ENCODE results near the gene CCDC107.
"Not testable (repeated sequence)": the region's sequence is repeated elsewhere in the genome, so short reads cannot be mapped to it uniquely, and the experiment has no call there.

The CCDC107 gene

DNA sequence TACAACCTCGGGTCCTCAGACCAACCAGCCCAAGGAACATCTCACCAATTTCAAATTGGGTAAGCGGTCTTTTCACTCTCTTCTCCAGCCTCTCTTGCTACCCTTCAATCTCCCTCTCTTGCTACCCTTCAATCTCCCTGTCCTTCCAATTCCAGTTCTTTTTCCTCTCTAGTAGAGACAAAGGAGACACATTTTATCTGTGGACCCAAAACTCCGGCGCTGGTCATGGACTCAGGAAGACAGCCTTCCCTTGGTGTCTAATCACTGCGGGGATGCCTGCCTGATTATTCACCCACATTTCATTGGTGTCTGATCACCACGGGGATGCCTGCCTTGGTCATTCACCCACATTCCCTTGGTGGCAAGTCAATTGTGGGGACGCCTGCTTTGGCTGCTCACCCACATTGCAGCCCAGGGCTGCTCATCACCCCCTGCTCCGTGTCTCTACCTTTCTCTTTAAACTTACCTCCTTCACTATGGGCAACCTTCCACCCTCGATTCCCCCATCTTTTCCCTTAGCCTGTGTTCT, 20.6 kb upstream of the CCDC107 start:
- not testable (repeated sequence) for DNase-seq

DNA sequence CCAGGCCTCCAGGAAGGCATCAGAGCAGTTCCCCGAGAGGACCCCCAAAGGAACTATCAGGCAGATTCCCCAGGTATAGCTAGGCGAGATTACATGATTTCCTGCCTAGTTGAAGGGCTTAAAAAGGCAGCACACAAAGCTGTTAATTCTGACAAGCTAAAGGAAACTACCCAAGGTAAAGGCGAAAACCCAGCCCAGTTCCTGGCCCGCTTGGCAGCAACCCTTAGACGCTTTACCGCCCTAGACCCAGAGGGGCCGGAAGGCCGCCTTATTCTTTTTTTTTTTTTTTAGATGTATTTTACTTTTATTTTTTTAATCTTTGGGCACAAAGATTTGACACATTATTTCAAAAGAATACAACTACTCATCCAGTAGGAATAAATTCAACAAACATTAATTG, 19.3 kb upstream of the CCDC107 start:
- not testable (repeated sequence) for DNase-seq

DNA sequence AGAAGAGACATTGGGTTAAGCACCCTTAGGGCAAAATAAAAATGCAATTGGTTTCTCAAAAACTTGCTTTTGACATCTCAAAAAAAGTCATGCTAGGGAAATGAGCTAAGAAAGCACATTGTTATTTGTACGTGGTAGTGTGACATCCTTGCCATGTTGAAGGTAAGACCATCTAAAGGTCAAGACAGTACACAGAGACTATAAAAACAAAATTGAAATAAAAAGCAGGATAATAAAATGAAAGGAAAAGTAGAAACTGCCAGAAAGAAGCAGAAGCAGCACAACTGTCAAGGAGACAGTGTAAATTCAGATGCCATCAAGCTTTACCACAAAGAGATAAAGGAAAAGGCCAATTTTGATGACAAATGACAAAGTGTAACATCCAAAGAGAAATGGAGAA, 18.9 kb upstream of the CCDC107 start:
- DNase-seq, result not testable (repeated sequence)

DNA sequence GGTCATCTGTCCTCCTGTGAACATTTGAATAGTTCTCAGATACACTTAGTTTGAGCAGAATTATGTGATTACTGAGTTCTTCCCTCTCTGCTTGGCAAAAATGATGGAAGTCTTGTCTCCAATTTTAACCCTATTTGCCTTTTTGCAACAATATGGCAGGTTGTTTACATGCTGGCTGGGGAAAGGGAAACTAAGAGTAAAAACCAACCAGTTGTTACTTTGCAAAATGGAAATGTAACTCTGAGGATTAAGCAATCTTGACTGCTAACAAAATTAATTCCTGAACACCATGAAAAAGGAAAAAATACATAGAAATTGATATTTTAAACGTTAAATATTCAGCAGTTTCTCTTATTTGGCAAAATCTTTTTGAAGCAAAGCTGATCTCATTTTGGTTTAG, 18.5 kb upstream of the CCDC107 start:
- no peak for DNase-seq

DNA sequence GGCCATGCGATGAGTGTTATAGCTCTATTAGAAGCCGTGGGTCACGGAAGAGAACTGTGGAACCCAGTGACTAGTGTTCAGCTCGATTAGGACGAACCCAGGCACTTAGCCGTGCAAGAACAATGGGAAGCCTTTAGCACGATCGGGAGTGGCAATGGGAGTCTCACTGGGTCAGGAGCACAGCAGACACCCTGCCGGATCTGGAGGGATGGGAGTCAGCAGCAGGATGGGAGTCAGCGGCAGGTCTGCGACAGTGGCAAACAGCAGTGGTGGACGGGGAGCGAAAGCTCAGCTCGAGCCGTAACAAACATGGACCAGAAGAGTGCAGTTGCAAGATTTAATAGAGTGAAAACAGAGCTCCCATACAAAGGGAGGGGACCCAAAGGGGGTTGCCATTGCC, 17.7 kb upstream of the CCDC107 start:
- not testable (repeated sequence) for DNase-seq

DNA sequence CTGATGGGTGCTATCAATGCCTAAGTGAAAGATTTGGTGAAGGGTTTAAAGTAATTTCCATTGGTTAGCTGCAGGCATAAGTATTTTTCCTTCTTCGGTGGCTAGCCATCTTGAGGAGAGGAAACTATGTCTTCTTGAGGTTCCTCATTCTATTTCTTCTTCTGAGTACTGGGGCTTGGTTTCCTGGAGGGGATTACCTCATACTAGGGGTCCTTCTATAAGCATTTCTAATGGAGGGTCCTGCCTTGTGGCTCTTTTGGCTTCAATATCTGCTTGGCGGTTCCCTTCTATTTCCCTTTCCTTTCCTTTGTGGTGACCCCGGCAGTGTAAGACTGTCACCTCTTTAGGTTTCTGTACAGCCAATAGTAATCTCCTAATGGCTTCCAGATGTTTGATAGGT, 16.6 kb upstream of the CCDC107 start:
- not testable (repeated sequence) for DNase-seq

DNA sequence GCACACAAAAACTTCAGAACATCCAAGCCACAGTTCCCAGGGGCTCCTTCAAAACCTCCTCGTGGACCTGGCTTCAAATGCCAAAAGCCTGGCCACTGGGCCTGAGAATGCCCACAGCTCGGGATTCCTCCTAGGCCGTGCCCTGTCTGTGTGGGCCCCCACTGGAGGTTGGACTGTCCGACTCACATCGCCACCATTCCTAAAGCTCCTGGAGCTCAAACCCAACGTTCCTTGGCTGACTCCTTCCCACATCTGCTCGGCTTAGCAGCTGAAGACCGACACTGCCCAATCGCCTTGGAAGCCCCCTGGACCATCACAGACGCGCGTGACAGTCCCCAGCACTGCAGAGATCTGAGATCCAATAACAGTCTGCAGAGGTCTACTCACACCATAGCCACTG, 15.0 kb upstream of the CCDC107 start:
- no peak for DNase-seq

DNA sequence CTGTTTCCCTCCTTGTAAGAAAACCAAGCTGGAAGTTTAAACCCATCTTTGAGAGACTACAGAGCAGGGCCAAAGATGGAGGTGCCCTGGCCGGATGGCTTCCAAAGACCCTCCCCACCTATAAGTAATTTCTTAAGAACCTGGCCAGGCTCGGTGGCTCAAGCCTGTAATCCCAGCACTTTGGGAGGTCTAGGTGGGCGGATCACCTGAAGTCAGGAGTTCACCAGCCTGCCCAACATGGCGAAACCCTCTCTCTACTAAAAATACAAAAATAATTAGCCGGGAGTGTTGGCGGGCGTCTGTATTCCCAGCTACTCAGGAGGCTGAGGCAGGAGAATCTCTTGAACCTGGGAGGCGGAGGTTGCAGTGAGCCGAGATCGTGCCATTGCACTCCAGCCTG, 12.4 kb upstream of the CCDC107 start:
- DNase-seq, result not testable (repeated sequence)

DNA sequence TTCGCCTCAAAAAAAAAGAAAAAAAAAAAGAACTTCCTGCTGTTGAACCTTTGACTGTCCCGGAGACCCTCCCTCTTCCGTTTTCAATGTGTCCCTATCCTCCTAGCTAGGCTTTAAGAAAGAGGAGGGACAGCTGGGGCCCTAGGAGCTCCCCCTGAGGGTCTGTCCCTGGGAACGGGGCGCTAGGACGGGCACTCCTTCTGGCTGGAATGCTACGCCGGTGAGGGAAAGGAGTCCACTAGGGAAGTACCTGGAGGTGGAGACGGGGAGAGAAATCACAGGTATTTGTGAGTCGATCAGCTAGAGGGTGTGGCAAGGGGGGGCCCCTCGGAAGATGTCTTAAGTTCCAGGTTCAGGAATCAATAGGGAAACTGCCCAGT, 11.9 kb upstream of the CCDC107 start:
- peak in 3 of 58 donors; percentile 20 to 55 (median 40) for DNase-seq

DNA sequence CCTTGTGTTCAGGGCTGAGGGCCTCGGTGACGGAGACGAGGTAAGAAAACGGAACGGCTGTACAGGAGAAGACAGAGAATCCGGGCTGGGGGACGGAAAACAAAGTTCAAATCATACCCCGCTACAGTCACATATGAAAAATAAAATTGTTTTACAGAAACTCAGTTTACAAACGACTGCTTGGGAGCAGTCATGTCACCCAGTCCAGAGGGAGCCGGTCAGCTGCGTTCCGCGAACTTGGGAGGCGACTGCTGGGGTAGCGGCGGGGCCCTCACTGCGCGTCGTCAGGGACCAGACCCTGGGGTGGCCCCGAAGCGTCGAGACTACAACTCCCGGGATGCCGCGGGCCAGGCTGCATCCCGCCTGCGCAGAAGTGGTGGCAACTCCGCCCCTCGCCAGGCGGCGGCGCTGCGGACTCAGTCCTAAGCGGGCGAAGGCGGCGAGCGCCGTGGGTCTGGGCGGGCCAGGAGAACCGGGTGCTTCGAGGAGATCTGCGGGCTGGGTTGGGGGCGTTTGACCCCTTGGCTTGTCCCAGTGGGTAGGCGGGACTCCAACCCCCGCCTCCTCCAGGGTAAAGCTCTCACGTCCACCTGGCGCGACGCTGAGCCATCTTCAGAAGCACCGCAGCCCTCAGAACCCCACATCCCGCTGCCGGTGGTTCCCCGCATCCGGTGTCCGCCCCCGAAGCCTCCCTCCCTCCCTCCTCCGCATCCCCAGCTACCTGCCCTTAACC, 11.4 kb upstream of the CCDC107 start:
- DNase-seq, result peak in 57 of 58 donors; percentile 47 to 93 (median 83)

DNA sequence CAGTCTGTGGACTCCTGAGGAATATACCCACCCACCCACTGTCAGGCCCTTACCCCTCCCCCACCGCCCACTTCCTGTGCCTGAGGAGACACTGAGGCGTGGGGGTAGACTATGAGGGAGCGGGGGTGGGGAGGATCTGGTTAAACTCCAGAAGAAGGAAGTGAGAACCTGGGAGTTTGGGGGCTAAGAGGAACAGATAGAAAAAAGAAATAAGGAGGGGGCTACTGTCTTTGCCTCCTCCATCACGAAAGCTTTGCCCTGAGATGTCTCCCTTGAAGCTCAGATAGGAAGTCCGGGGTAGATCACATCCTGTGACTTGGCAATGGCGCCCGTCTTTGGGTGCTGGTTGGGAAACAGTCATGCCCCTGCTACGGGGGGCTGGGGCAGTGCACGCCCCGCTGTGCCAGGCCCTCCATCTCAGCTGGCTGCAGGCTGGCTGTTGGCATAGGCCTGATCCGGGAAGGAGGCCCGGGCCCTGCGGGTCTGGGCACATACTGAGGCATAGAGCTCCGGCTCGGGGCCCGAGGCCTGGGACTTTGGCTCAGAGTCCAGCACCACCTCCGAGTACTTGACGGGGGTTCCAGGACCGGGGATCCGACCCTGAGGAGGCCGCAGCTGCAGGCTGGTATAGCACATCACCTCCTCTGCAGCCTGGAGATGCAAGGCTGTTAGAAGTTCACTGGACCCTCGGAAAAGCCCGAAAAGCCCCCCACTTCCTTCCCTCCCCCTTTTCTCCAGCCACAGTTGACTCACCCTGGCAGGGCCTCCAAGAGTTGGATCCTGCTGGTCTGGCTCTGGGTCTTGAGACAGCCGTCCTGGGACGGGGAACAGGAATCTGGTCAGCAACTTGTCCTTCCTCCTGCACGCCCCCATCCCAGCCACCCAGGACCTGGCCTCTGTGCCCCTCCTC, 8.4 kb upstream of the CCDC107 start:
- DNase-seq, result peak in 15 of 58 donors; percentile 2 to 64 (median 13)

DNA sequence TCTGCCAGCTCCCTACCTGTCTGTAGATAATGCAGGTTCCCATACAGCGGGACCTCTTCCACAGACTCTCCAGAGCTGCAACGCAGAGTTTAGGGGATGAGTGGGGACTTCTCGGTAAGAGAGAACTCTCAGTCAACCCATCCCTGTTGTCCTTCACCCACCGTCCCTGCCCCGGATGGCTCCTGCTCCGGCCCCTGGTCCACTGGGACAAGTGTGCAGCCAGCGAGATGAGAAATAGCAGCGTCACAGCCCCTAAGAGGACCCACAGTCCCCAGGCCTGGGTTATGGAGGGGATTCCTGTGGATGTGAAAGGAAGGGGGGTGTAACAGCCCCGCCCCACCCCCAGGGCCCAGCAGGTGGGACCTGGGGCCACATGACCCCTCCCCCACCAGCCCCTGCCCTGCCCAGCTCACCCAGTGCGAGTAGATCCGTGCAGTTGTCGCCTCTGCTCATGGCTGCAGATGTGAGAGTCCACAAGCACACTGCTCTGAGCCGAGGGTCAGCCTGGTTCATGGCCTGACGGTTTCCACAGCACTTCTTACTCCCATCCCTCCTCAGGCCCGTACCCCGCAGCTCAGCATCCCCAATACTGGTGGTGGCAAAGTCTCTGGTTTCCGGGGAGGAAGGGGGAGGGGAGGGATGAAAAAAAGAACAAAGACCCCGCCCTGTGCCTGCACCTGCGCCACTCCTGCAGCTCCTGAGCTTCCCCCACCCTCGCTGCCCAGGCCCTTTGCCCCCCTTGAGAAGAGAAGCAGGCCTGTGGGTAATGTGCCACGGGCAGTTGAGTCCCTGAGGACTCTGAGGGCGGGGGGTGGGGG, 7.5 kb upstream of the CCDC107 start, which contains the start of gene SIT1:
TSS of gene SIT1 (minus strand) at position 591 of the 818 bp plus-strand sequence. CDS start at position 513, 78 bp downstream.
- DNase-seq, result no peak

DNA sequence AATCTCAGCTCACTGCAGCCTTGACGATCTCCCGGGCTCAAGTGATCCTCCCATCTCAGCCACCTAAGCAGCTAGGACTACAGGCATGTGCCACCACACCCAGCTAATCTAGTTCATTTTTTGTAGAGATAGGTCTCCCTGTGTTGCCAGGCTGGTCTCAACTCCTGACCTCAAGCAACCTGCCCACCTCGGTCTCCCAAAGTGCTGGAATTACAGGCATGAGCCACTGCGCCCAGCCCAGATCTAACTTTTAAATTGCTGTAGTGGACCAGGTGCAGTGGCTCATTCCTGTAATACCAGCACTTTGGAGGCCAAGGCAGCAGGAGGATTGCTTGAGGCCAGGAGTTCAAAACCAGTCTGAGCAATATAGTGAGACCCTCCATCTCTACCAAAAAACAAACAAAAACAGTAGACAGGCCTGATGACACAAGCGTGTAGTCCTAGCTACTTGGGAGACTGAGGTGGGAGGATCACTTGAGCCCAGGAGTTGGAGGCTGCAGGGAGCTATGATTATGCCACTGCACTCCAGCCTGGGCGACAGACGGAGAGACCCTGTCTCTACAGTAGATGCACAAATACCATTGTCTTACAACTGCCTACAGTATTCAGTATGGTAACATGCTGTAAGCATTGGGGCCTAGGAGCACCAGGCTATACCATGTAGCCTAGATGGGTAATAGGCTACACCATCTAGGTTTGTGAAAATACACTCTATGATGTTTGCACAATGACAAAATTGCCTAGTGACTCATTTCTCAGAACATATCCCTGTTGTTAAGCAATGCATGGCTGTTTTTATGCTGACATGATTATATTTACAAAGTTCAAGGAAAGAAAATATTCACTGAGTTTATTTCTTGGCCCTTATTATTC, 5.9 kb upstream of the CCDC107 start:
- no peak for DNase-seq

DNA sequence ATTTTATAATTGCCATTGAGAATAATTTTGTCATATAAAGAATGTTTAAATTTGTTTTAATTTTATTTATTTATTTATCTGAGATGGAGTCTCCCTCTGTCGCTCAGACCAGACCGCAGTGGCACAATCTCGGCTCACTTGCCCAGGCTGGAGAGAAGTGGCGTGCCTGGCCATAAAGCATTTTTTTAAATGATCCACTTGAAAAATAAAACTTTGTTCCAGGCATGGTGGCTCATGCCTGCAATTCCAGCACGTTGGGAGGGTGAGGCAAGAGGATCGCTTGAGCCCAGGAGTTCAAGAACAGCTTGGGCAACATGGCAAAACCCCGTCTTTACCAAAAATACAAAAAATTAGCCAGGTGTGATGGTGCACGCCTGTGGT, 5.3 kb upstream of the CCDC107 start:
- no peak for DNase-seq

DNA sequence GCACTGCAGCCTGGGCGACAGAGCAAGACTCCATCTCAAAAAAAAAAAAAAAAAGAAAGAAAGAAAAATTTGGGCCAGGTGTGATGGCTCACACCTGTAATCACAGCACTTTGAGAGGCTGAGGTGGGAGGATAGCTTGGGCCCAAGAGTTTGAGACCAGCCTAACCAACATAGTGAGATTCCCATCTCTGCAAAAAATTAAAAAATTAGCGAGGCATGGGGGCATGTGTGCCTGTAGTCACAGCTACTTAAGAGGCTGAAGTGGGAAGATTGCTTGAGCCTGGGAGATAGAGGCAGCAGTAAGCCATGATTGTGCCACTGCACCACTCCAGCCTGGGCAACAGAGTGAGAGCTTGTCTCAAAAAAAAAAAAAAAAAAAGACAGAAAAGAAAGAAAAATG, 4.5 kb upstream of the CCDC107 start:
- no peak for DNase-seq

DNA sequence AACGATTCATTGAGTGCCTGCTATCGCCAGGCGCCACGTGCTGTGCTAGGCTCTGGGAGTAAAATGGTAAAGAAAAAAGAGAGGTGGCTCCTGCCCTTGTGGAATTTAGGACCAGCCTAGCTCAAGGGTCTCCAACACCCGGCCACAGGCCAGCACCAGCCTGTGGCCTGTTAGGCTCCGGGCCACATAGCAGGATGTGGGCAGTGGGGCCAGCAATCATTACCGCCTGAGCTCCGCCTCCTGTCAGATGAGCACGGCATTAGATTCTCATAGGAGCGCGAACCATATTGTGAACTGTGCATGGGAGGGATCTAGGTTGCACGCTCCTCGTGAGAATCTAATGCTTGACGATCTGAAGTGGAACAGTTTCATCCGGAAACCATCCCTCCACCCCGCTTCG, 1.7 kb upstream of the CCDC107 start:
- DNase-seq, result no peak

DNA sequence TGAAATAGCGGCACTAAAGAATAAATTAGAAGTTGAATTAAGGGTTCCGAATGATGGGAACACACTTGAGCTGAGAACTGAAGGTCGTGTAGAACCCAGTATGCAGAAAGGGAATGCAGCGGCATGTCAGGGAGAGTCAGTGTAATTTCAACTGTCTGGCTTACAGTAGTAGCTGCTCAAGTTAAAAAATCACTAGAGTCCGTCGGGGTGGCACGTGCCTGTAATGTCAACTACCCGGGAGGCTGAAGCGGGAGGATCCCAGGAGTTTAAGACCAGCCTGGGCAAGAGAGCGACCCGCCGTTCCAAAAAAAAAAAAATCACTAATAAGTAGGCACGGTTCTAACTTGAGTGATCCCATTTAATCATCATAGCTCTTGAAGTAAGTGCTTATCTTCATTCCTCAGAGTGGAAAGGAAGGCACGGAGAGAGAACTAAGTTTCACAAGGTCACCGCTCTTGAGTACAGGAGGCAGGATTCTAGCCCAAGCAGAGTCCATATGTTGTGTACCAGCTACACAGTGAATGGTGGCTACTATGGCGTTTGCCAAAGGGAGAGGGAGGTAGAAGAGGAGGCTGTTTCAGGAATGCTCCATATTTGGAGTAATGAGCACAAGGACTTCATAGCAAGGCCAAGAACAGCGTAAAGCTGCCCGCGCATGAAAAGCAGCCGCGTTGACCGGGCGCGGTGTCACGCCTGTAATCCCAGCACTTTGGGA, 1.1 kb upstream of the CCDC107 start:
- peak in 5 of 58 donors; percentile 18 to 76 (median 54) for DNase-seq

DNA sequence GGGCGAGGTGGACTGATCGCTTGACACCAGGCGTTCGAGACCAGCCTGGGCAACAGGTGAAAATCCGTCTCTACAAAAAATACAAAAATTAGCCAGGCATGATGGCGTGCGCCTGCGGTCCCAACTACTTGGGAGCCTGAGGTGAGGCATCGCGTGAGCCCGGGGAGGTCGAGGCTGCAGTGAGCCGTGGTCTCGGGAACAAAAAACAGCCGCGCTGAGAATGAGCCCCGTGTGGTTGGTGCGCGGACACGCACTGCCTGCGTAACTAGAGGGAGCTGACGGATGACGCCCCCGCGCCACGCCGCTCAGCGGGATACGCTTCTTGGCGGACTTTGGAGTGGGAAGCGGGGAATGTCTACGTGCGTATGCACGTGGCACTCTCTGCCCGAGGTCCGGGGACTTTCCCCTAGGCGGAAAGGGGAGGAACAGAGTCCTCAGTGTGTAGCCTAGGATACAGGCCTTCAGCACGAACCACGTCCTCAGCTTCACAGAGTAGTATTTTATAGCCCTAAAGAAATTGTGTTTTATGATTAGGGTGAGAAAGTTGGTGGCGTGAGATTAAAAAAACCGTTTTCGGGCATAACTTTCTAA, 451 bp upstream of the CCDC107 start, which contains the start of gene RMRP:
TSS of gene RMRP (minus strand) at position 474 of the 591 bp plus-strand sequence.
- DNase-seq, result peak; percentile 55 to 99 (median 95)

DNA sequence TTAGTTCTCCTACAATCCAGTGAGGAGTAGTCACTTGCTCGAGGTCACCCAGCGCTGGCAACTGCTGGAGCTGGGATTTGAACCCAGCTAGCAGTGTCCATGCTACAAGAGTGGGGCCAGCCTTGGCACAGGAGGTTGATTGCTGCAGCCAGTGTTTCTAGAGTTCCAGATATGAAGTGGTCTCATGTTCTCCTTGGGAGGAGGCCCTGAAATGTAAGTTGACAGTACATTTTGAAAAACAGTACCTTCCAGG, 802 bp downstream of the CCDC107 start:
- DNase-seq, result peak in 11 of 58 donors; percentile 5 to 48 (median 19)
